ENCODE data around the gene ZNF518B. TPM values are rescaled to one million over a fixed set of nuclear protein-coding genes. Genes with fewer than 3 reads are reported as not detected.
A peak's percentile ranks its signal among the peaks of the same experiment; 100 is the strongest.

ZNF518B gene
- total RNA-seq, 4 donors from 2014 or later: 3.2 to 23.5 (median 12.5) TPM

DNA sequence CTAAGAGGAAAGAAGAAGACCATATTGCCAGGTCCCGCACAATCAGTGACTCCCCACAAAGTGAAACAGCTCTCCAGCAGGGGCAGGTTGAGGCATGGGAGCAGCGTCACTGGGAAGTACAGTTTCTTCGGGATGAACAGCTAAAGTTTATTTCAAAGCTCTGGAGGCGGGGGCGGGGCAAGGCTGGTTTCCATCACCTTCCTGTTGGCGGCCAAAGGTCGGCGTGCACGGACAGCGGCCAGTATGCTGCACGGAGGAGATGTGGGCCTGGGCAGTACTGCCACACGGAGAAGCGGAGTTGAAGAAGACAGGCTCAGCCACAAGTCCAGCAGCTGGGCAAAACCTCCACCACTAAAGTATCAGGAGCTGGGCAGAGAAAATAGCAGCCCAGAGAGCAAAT lies 951 bp upstream of the ZNF518B start:
- Histone ChIP-seq H3K36me3 (peaks cover 0 to 11% (median 4%) of the 10 kb centered on the region in 4 donors), H3K9me3 (no peaks in the 10 kb centered on the region), H3K4me1 (peaks cover 2 to 25% (median 9%) of the 10 kb centered on the region in 4 donors), H3K27ac (no peak overlapping the region), H3K27me3 (peaks cover 42% of the 10 kb centered on the region), H3K4me3 (peak overlapping the region in 1 of 4 donors; percentile 67)
- DNase-seq: no peak
- intact Hi-C loops (cut with DNase I; ENCODE audit: low total_unique reads): no loop called here
- 71% methylated on average over 13 of the region's 13 CpGs; no CpG with 5 or more reads in 1 of the 2 donors for WGBS, 2 donors (ENCODE audit: low coverage in 1 of 2)
- in situ Hi-C loops (cut with MboI; ENCODE audit: low pct_ligation_motif_present in 1 of 4, low pct_unique_long_range_greater_than_20kb in 1 of 4, low sequenced_read_pairs in 3 of 4): no loop called here
- TF ChIP-seq POLR2A (IDR thresholded peaks at IDR 0.05): no peak
- no peak for TF ChIP-seq POLR2AphosphoS5 (IDR thresholded peaks at IDR 0.05)
- TF ChIP-seq, protein P1, sequence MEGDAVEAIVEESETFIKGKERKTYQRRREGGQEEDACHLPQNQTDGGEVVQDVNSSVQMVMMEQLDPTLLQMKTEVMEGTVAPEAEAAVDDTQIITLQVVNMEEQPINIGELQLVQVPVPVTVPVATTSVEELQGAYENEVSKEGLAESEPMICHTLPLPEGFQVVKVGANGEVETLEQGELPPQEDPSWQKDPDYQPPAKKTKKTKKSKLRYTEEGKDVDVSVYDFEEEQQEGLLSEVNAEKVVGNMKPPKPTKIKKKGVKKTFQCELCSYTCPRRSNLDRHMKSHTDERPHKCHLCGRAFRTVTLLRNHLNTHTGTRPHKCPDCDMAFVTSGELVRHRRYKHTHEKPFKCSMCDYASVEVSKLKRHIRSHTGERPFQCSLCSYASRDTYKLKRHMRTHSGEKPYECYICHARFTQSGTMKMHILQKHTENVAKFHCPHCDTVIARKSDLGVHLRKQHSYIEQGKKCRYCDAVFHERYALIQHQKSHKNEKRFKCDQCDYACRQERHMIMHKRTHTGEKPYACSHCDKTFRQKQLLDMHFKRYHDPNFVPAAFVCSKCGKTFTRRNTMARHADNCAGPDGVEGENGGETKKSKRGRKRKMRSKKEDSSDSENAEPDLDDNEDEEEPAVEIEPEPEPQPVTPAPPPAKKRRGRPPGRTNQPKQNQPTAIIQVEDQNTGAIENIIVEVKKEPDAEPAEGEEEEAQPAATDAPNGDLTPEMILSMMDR (IDR thresholded peaks at IDR 0.05): no peak
- no peak for TF ChIP-seq EP300 (IDR thresholded peaks at IDR 0.05; ENCODE audit: low read depth)

DNA sequence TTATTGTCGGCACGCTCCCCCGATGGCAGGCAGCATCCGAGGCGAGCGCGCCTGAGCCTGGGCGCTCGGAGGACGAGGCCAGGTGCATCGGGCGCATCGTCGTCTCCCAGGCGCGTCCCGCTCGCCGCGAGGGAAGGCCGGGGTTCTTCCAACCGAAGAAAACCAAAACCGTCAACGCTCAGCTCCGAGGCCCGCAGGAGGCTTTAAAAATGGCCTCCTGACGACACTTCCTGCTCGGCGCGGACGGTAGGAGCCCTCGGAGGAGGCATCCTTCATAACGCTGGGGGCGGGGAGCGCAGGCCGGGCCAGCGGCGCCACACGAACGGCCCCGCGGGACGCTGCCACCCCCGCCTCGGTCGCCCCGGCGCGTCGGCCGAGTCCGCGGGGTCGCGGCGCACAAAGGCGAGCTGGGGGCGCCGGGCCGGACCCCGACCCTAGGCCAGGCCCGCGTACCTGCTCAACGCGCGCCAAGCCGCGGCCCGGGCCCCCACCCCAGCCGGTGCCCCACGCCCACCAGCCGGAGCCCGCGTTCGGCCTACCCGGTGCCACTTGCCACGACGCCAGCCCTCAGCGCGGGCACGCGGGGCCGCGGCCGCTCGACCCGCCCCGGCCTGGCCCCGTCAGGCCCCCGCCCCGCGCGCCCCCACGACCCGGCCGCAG lies 501 bp downstream of the ZNF518B start:
- in situ Hi-C loops (cut with MboI; ENCODE audit: low pct_ligation_motif_present in 1 of 4, low pct_unique_long_range_greater_than_20kb in 1 of 4, low sequenced_read_pairs in 3 of 4): no loop called here

DNA sequence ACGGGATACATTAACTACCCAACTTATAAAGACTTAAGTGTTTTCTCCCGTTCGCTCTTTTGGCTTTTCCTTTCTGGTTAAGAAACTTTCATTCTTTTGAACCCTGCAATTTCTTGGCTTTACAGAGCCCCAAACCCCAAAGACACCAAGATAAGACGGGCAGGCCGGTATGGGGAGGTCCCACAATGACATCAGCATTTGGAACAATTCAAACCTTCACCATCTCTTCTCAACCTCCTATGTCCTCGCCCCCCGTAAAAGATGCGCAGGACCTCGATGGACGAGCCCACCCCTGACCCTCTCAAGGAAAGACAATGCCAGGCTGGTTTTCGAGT lies 999 bp downstream of the ZNF518B start:
- H3K27ac ChIP-seq: peak overlapping the region; percentile 17 to 71 (median 58)
- peaks cover 0 to 11% (median 4%) of the 10 kb centered on the region in 4 donors for H3K36me3 ChIP-seq
- no peaks in the 10 kb centered on the region for H3K9me3 ChIP-seq
- in situ Hi-C loops (cut with MboI; ENCODE audit: low pct_ligation_motif_present in 1 of 4, low pct_unique_long_range_greater_than_20kb in 1 of 4, low sequenced_read_pairs in 3 of 4) (no loop called here), intact Hi-C loops (cut with DNase I; ENCODE audit: low total_unique reads) (no loop called here)
- H3K27me3 ChIP-seq: peaks cover 22% of the 10 kb centered on the region
- 52 to 77% methylated on average over 6 to 11 of the region's 11 CpGs for WGBS, 2 donors (ENCODE audit: low coverage in 1 of 2)
- peaks cover 0 to 19% (median 7%) of the 10 kb centered on the region in 4 donors for H3K4me1 ChIP-seq
- TF ChIP-seq POLR2A (IDR thresholded peaks at IDR 0.05) (no peak), POLR2AphosphoS5 (IDR thresholded peaks at IDR 0.05) (no peak), EP300 (IDR thresholded peaks at IDR 0.05; ENCODE audit: low read depth) (no peak)
- TF ChIP-seq, protein P1 (IDR thresholded peaks at IDR 0.05): no peak
- peak overlapping the region; percentile 60 to 67 (median 62) for H3K4me3 ChIP-seq
- DNase-seq: no peak

More for the DNA sequence above, 501 bp downstream of the ZNF518B start:
- Histone ChIP-seq H3K27me3 (peaks cover 27% of the 10 kb centered on the region), H3K36me3 (peaks cover 0 to 11% (median 4%) of the 10 kb centered on the region in 4 donors), H3K27ac (peak overlapping the region; percentile 17 to 71 (median 58)), H3K4me1 (peaks cover 2 to 24% (median 9%) of the 10 kb centered on the region in 4 donors), H3K4me3 (peak overlapping the region; percentile 60 to 67 (median 62)), H3K9me3 (no peaks in the 10 kb centered on the region)
- intact Hi-C loops (cut with DNase I; ENCODE audit: low total_unique reads): no loop called here
- no peak for TF ChIP-seq EP300 (IDR thresholded peaks at IDR 0.05; ENCODE audit: low read depth)
- no peak for TF ChIP-seq POLR2A (IDR thresholded peaks at IDR 0.05)
- TF ChIP-seq, protein P1 (IDR thresholded peaks at IDR 0.05): no peak
- TF ChIP-seq POLR2AphosphoS5 (IDR thresholded peaks at IDR 0.05): no peak
- 27% methylated on average over 40 of the region's 96 CpGs; no CpG with 5 or more reads in 1 of the 2 donors for WGBS, 2 donors (ENCODE audit: low coverage in 1 of 2)
- peak; percentile 52 for DNase-seq

DNA sequence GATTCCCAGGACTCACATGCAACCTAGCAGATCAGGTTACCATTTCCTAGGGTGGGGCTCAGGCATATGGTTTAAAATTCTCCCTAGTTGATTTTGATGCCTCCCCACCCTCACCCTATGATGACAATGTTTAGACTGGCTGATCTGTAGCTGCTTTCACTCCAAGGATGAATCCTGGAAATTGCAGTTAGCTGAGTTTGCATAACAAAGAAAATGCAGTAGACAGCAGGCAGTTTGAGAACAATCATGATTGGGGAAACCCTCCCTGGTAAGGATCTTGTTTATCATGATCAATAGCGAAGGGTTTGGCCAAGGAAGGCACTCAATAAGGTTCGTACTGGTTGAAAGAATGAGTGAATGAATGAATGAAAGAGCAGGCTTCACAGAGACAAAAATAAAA lies 2.1 kb downstream of the ZNF518B start:
- in situ Hi-C loops (cut with MboI; ENCODE audit: low pct_ligation_motif_present in 1 of 4, low pct_unique_long_range_greater_than_20kb in 1 of 4, low sequenced_read_pairs in 3 of 4): no loop called here
- TF ChIP-seq POLR2AphosphoS5 (IDR thresholded peaks at IDR 0.05) (no peak), POLR2A (IDR thresholded peaks at IDR 0.05) (no peak), EP300 (IDR thresholded peaks at IDR 0.05; ENCODE audit: low read depth) (no peak)
- TF ChIP-seq, protein P1 (IDR thresholded peaks at IDR 0.05): no peak
- WGBS, 2 donors (ENCODE audit: low coverage in 1 of 2): 95 to 100% methylated on average over 2 of the region's 2 CpGs
- peaks cover 0 to 11% (median 4%) of the 10 kb centered on the region in 4 donors for H3K36me3 ChIP-seq
- H3K9me3 ChIP-seq: no peaks in the 10 kb centered on the region
- H3K27ac ChIP-seq: no peak overlapping the region
- DNase-seq: no peak
- H3K4me3 ChIP-seq: no peak overlapping the region
- H3K27me3 ChIP-seq: peaks cover 12% of the 10 kb centered on the region
- H3K4me1 ChIP-seq: peaks cover 0 to 14% (median 7%) of the 10 kb centered on the region in 4 donors
- intact Hi-C loops (cut with DNase I; ENCODE audit: low total_unique reads): no loop called here

Data from transverse colon (tissue), 4 donors.